Kidney (tissue), 14 donors: ENCODE data around the gene TAAR2. TPM values are rescaled to one million over a fixed set of nuclear protein-coding genes. Genes with fewer than 3 reads are reported as not detected.
A peak's percentile ranks its signal among the peaks of the same experiment; 100 is the strongest.
"Not testable (repeated sequence)": the region's sequence is repeated elsewhere in the genome, so short reads cannot be mapped to it uniquely, and the experiment has no call there.

Experiments
- DNase-seq, 5 donors: peaks; one replicate each; pipeline ENCODE4 v3.0.0-alpha.2; 2013 to 2020
- FAIRE-seq: peaks from 2 replicates; lab custom pipeline; 2012; peaks lifted over from hg19 to GRCh38; lab: Jason Lieb, UNC
- H3K27ac ChIP-seq, 2 donors: one replicate each; pipeline ENCODE4 v1.7.0; 2013; ENCODE audit warnings: low read depth in 2 of 2, low read length in 2 of 2, inconsistent platforms in 1 of 2
- H3K27me3 ChIP-seq: one replicate; pipeline ENCODE4 v1.7.1; 2013; ENCODE audit warnings: low read length, inconsistent platforms; ENCODE audit not compliant: control insufficient read depth, insufficient read depth
- H3K36me3 ChIP-seq, 3 donors: one replicate each; pipeline versions ENCODE4 v1.7.0 to v1.7.1; 2013; ENCODE audit warnings: low read length in 3 of 3, control low read depth in 1 of 3, inconsistent platforms in 1 of 3; ENCODE audit not compliant: insufficient read depth in 3 of 3, control insufficient read depth in 2 of 3
- H3K4me1 ChIP-seq, 3 donors: one replicate each; pipeline versions ENCODE4 v1.7.0 to v1.7.1; 2013; ENCODE audit warnings: low read length in 3 of 3, inconsistent platforms in 1 of 3, low read depth in 1 of 3; ENCODE audit not compliant: control insufficient read depth in 2 of 3, insufficient read depth in 2 of 3
- H3K4me3 ChIP-seq, 3 donors: one replicate each; pipeline versions ENCODE4 v1.7.0 to v1.8.1; 2013; ENCODE audit warnings: low read length in 3 of 3, control low read depth in 1 of 3, inconsistent platforms in 1 of 3
- H3K9ac ChIP-seq, 3 donors: one replicate each; pipeline versions ENCODE4 v1.7.0 to v1.7.1; 2013; ENCODE audit warnings: low read length in 3 of 3, control low read depth in 1 of 3, inconsistent platforms in 1 of 3
- H3K9me3 ChIP-seq, 3 donors: one replicate each; pipeline versions ENCODE4 v1.7.0 to v1.7.1; 2013; ENCODE audit warnings: low read length in 3 of 3, control low read depth in 1 of 3, inconsistent platforms in 1 of 3; ENCODE audit not compliant: control insufficient read depth in 2 of 3, insufficient read depth in 1 of 3
- intact Hi-C: fragments of 100-400 bp; cut with DNase I; formaldehyde crosslinking; loops from one replicate; pipeline ENCODE4 v1.11.1; 2022
- polyA plus RNA-seq: library from polyadenylated mRNA; stranded (reverse); fragments of 350-450 nt; fragmentation: Illumina TruSeq; extraction: RNeasy Lipid Tissue Mini Kit (QIAGEN cat#74804); gene quantifications from one replicate; pipeline ENCODE4 v1.2.3, GENCODE V29; 2014; ENCODE audit warnings: low read depth, low replicate concordance; ENCODE audit not compliant: insufficient read depth
- total RNA-seq: library from RNA; stranded (reverse); fragmentation: NEBNext Ultra II Directional; extraction: Animal tissue kit (Norgen Biotek cat#: 25700); gene quantifications from one replicate; pipeline ENCODE4 v1.2.1, GENCODE V29; 2021
- TF ChIP-seq, protein P1 (sequence below): IDR thresholded peaks from 3 replicates; pipeline ENCODE4 v1.5.1; 2012; ENCODE audit warnings: mild to moderate bottlenecking, moderate library complexity, borderline replicate concordance; ENCODE audit not compliant: insufficient read depth; ENCODE audit errors: extremely low read depth
- donor health status: control.
- donor health status: control.
- donor health status: control.
- donor health status: control.
- donor health status: control.
- donor health status: DM: yes; HTN: yes; CAD: no.
- donor health status: Normal renal cell carcinoma (clear cell type).

Gene TAAR2
- total and polyA plus RNA-seq, 2 donors from 2014 or later = not detected

GRCh38 chr6:132607544-132608233 lies 16.4 kb downstream of the TAAR2 start:
- intact Hi-C loops = no loop called here
- FAIRE-seq (no peak), DNase-seq (no peak)
- Histone ChIP-seq H3K36me3 (no peaks in the 10 kb centered on the region), H3K4me3 (no peak overlapping the region), H3K9me3 (no peaks in the 10 kb centered on the region), H3K27me3 (no peaks in the 10 kb centered on the region), H3K27ac (no peak overlapping the region), H3K9ac (no peak overlapping the region), H3K4me1 (no peaks in the 10 kb centered on the region)
- TF ChIP-seq, protein P1, sequence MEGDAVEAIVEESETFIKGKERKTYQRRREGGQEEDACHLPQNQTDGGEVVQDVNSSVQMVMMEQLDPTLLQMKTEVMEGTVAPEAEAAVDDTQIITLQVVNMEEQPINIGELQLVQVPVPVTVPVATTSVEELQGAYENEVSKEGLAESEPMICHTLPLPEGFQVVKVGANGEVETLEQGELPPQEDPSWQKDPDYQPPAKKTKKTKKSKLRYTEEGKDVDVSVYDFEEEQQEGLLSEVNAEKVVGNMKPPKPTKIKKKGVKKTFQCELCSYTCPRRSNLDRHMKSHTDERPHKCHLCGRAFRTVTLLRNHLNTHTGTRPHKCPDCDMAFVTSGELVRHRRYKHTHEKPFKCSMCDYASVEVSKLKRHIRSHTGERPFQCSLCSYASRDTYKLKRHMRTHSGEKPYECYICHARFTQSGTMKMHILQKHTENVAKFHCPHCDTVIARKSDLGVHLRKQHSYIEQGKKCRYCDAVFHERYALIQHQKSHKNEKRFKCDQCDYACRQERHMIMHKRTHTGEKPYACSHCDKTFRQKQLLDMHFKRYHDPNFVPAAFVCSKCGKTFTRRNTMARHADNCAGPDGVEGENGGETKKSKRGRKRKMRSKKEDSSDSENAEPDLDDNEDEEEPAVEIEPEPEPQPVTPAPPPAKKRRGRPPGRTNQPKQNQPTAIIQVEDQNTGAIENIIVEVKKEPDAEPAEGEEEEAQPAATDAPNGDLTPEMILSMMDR = no peak

DNA sequence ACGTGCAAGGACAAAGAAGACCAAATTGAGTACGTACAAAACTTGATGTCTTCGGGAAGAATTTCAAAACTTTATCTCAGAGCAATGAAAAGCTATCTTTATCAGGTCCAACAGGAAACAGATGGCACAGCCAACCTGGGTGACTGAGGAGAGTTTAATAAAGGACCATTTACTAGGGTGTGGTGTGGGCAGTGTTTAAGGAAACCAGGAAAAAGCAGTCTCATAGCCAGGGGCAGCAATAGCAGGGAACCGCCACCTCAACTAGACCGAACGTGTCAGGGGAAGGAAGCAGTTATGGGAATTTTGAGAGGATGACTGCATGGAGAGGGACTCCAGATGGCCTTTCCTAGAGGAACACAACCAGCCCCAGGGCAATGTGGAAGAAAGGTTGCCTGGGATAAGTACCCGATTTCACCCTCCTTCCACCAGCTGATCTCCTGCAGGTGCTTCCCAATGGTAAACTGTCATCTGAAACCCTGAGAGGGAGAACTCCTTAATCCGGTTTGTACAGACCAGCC lies 19.4 kb downstream of the TAAR2 start:
- no peak overlapping the region for H3K9ac ChIP-seq
- TF ChIP-seq, protein P1 = no peak
- no peak for DNase-seq

DNA sequence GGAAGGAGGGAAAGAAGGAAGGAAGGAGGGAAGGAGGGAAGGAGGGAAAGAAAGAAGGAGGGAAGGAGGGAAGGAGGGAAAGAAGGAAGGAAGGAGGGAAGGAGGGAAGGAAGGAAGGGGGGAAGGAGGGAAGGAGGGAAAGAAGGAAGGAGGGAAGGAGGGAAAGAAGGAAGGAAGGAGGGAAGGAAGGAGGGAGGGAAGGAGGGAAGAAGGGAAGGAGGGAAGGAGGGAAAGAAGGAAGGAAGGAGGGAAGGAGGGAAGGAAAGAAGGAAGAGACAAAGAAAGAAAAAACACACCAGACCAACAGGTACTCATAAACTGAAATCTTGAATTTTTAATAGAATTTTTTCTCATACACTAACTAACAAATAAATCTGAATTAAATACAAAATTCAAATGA lies 23.2 kb downstream of the TAAR2 start:
- H3K4me1 ChIP-seq, H3K36me3 ChIP-seq, H3K27ac ChIP-seq, H3K9me3 ChIP-seq, H3K4me3 ChIP-seq, DNase-seq, intact Hi-C loops, FAIRE-seq, H3K9ac ChIP-seq, H3K27me3 ChIP-seq: not testable (repeated sequence)

More for the DNA sequence above, 19.4 kb downstream of the TAAR2 start:
- no peak overlapping the region for H3K4me3 ChIP-seq
- no peaks in the 10 kb centered on the region for H3K9me3 ChIP-seq
- no peaks in the 10 kb centered on the region for H3K27me3 ChIP-seq
- intact Hi-C loops = no loop called here
- FAIRE-seq = no peak
- no peak overlapping the region for H3K27ac ChIP-seq
- no peaks in the 10 kb centered on the region for H3K4me1 ChIP-seq
- no peaks in the 10 kb centered on the region for H3K36me3 ChIP-seq

DNA sequence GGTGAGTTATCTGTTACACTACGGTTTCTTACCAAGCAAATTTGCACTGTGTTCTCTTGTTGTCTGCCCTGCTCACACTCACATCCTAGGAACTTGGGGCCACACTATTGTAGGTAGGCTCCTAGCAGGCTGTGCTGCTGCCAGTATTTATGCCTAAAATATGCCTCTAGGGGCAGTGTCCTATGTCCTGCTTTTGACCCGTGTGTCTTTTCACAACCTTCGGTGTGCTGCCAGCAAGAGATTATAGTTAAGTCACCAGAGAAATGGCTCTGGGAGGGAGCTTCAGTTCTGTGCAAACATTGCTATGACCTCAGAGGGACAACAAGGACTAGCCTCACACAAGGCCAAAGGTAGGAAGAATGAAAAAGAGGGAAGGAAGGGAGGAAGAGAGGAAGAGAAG lies 25.6 kb downstream of the TAAR2 start:
- Histone ChIP-seq H3K4me1 (no peaks in the 10 kb centered on the region), H3K36me3 (no peaks in the 10 kb centered on the region), H3K9ac (no peak overlapping the region), H3K27me3 (no peaks in the 10 kb centered on the region), H3K27ac (no peak overlapping the region), H3K4me3 (no peak overlapping the region), H3K9me3 (no peaks in the 10 kb centered on the region)
- intact Hi-C loops = no loop called here
- TF ChIP-seq, protein P1 = no peak
- peak in 1 of 5 donors; percentile 4 for DNase-seq
- FAIRE-seq = no peak
